CD4-positive, alpha-beta T cell treated with Interleukin-17A for 1 hour (primary cell): Measurements from ENCODE around the gene IFNG-AS1.
A peak's percentile ranks its signal among the peaks of the same experiment; 100 is the strongest.

ENCODE experiments used
- DNase-seq: peaks from one replicate; pipeline ENCODE4 v3.0.0-alpha.2; 2020

Gene IFNG-AS1

DNA sequence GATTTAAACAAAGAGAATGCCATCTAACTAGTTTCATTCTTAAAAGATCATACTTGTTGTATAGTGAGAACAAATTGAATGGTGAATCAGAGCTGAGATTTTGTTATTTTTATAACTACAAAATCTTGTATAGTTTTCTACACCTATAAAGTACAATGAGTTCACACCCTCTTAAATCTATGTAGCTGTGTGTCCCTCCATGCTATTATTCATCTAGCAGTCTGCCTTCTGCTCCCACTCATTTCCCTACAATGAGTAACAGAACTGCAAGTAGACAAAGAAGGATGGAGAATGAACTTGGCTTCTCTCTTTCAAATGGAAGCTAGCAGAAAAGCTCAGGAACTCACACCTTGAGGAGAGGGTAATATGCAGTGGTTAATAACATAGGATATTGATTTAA, 7.1 kb downstream of the IFNG-AS1 start:
- DNase-seq, result no peak

DNA sequence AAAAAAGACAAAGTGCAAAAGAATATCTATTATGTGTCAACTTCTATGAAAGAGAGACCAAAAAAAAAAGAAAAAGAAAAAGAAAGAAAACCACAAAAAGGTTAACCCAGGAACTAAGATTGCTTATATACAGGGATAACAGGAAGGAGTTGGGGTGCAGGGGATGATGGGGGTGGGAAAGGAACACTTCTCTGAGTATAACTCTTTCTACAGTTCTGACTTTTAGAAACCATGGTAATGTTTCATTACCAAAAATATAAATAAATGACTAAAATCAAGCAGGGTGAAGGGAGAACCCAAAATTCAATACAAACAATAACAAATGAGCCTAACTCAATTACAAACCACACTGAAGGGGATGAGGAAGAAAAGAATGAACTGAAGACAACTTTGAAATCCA, 9.1 kb downstream of the IFNG-AS1 start:
- DNase-seq, result no peak

GRCh38 chr12:67999244-67999643, 10.0 kb downstream of the IFNG-AS1 start:
- DNase-seq, result no peak

DNA sequence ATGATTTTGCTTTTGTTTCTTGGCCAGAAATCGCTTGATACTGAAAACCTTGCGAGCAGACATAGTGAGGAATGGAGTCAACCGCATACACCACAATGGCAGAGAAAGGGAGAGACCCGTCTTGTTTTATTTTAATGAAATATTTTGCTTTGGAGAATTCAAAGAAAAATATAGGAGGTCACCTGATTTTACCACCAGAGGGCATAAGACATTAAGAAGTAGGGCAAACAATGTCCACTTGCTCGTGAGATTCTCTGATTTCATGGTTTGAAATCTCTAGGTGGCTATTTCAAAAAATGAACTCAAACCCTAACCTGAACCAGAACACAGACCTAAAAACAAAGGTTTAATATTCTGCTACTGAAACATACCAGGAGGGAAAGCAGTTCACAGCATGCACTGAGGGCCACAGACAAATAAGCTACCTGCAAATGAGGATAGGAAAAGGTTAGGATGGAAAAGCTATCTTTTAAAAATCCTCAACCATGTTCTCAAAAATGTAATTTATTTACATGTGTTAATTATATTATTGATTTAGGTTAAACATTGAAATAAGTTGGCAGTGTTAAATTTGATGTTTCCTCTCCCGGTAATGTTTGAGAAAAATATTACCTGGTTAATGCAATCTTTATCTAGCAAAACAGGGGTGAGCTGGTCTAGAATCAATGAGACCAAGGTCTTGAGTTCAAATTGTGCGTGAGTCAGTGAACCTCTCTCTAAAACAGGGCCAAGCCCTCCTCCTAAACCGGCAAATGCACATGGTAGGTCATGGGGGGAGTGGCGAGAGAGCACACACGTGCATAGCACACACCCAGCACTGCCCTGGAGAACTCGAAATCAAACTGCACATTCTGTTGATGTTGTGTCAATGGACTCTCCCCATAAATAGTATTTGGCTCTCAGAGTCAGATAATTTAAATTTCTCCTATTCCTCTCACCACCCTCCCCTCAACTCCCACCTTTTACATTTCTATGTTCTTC, 12.5 kb downstream of the IFNG-AS1 start:
- peak; percentile 29 for DNase-seq

DNA sequence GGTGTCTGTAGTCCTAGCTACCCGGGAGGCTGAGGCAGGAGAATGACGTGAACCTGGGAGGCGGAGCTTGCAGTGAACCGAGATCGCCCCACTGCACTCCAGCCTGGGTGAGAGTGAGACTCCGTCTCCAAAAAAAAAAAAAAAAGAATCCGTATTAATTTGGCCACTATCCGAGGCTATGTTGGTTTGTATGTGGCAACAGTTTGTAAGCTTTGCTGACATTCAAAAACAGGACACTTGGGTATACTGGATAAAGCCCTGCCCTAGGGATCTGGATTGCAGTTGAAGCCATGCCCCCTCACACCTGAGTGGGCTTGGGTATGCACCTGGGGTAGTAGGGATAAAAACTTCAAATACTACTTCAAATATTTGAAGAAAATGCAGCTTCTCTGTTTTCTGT, 14.5 kb downstream of the IFNG-AS1 start:
- DNase-seq, result no peak

- no peak for DNase-seq
Measured at GRCh38 chr12:68007033-68007432, 17.8 kb downstream of the IFNG-AS1 start.

GRCh38 chr12:68007466-68007865, 18.2 kb downstream of the IFNG-AS1 start:
- DNase-seq, result no peak

GRCh38 chr12:68011206-68011881, 22.1 kb downstream of the IFNG-AS1 start:
- no peak for DNase-seq

DNA sequence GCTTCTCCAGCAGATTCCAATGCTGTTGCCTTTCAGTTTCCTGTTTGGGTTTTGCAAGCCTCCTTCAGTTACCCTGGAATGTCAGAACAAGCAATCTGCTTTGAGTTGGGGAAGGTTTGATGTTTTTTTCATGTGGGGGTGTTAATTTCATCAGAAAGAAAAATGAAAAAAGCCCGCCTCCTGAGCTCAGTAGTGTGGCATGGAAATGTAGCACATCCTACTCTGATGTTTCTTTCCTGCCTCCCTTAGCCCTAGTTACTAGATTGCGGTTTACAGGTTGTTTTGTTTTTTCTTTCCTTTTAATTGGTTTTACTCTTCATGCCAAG, 22.6 kb downstream of the IFNG-AS1 start:
- DNase-seq, result no peak

DNA sequence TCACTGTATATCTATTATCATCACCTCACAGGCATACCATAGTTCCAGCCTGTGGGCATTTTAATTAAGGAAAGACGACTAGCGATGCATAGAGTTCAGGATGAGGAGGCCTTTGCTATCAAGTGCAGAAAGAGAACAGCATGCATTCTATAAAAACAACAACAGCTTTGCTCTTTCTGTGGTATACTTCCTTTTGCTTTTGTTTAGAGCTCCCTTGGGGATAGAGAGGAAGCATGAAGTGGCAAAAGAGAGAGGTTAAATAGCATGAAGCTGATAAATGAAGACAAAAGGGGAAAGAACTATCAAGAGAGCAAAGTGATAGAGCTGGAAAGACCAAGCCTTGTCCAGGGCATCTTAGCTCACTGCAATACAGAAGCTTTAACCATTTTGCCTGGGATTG, 23.5 kb downstream of the IFNG-AS1 start:
- DNase-seq, result no peak

- no peak for DNase-seq
Measured at GRCh38 chr12:68013181-68013580, 23.9 kb downstream of the IFNG-AS1 start.

DNA sequence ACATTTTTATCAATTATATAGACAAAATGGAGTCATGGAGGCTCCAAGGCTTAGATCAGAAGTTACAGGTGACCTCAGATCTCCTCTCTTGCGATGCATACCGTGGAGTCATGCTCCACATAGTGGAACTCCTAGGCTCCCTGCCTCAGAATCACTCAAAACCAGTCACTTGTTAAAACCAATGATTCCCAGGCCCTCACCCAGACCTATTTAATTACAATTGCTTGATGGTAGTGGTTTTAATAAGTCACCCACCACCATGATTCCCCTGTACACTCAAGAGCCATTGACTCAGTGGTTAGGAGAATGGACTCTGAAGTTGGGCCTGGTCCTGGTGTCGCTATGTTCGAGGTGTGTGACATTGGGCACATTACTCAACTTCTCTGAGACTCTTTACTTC, 26.9 kb downstream of the IFNG-AS1 start:
- no peak for DNase-seq

DNA sequence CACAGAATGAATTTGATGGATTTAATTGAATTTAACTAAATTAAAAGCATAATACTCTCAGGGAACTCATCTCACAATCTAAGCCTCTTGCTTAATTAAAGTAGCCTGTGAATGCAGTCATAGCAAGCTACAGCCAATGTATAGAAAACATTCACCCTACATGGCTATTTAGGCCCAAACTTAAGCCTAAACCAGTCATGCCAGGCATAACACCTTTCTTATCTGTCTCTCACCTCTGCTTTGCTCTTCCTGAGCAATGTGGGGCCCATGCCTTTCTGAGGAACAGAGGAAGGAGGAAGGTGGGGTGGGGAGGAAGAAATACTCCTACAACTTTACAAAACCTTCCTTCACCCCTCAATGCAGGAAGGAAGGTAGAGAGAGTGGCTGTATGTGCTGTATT, 29.1 kb downstream of the IFNG-AS1 start:
- DNase-seq, result no peak

- DNase-seq, result no peak
Measured at GRCh38 chr12:68020049-68020448, 30.8 kb downstream of the IFNG-AS1 start.

DNA sequence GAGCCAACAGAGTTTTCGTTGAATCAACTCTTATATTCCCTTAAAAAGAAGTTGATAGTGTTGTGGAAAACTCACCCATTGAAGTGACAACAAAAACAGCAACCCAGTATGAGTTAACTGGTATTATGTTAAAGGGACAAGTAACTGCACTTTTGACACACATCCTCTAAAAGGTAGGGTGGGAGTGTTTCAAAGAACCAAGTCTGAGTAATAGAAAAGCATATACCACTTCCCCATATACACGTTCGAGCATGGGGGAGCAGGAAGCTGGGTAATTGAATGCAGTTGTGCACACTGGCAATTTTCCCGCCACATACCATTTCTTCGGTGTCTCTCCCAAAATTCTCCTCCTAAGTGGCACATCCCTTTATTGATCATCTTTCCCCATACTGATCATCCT, 31.5 kb downstream of the IFNG-AS1 start:
- no peak for DNase-seq

DNA sequence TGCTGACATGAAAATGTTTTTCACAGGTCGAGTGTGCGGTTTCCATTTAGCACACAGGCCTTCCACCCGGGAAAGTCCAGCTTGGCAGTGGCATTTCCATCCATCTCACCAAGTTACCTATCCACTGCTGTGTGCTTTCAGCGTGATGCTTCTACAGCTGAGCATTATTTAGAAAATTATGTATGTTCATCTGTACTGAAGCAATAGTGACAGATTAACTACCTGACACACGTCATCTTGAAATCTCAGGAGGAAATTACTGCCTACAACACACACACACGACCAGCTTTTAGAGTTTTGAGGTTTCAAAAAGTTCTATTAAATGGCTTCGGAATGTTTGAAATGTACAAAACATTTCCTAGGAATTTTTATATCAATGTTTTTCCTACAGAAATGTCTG, 39.4 kb downstream of the IFNG-AS1 start:
- DNase-seq, result peak; percentile 24

DNA sequence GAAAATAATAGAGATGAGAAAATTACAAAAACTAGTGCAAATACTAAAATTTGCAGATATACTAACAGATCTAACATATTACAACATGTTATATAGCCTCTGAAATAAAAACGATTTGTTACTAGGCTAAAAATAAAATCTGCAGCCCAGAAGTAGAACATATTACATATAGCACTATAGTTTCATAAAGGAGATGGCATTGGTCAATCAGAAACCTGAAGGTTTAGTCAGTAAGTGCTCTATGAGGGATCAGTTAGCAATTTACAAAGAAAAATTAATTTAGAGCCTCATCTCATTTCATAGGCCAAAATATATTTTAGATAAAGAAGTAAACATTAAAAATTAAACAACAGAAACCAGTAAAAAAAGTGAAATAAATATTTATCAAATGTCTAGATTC, 41.0 kb downstream of the IFNG-AS1 start:
- no peak for DNase-seq

GRCh38 chr12:68031174-68031573, 41.9 kb downstream of the IFNG-AS1 start:
- DNase-seq, result no peak

GRCh38 chr12:68031881-68032739, 42.9 kb downstream of the IFNG-AS1 start:
- peak; percentile 38 for DNase-seq

DNA sequence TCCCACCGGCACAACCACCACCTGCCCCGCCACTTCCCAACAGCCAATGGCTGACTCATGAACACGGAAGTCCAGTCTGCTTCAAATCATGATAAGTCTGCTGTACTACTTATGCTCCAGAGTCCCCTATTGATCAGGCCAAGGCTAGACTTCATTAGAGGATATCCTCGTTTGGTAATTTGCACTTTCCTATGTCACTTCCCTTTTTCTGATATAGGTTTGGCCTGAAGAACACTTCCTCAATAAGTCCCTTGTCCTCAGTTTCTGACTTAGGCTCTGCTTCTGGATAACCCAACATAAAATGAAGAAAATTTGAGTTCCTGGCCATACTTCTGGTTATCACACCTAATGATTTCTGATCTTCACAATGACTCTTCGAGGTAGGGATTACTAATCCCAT, 45.3 kb downstream of the IFNG-AS1 start:
- DNase-seq, result no peak

- DNase-seq, result peak; percentile 25
Measured at GRCh38 chr12:68036642-68037041, 47.4 kb downstream of the IFNG-AS1 start.

DNA sequence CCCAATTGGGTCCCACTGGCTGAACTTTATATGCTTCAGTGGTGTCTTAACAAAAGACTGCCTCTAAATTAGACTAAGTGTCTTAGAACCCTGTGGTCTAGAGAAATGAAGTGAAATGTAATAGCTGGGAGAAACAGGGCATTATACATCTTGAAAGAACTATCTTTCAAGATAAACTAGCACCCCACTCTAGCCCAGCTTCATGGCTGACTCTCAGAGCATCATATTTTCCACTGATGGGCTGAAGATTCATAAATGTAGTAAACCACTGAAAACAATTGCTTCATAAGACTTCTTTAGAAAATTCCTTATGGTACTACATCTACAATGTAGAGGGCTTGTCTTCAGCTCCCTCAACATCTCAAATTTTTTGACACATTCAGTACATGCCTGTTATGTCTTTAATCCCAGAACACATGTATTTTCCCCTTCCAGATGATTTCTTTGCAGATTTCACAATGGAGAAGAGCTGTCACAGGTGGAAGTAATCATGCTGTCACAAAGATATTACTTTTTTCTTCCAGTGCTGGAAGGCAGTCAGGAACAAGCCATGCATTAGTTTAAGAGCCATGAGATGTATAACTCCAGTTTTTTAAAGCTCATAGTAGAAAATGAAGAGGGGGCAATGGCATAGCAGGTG, 48.5 kb downstream of the IFNG-AS1 start:
- no peak for DNase-seq

- no peak for DNase-seq
Measured at GRCh38 chr12:68038650-68039049, 49.4 kb downstream of the IFNG-AS1 start.
